HCT116 (cell line): ENCODE results near the gene FOSB. TPM values are rescaled to one million over a fixed set of nuclear protein-coding genes. Genes with fewer than 3 reads are reported as not detected.

Source experiments
- ATAC-seq: fragments of 200-7000 bp; cut with Tn5 transposase; 2 replicates; pipeline ENCODE4 v1.9.1; 2020; ENCODE audit warnings: mild to moderate bottlenecking, moderate library complexity
- BruUV-seq: library from RNA; stranded (reverse); fragments of 400-500 nt; replicated peaks from 2 replicates; lab custom pipeline; 2021; lab: Mats Ljungman, UMichigan
- CTCF ChIA-PET: fragments of 300-600 bp; sonication (Branson Sonifier 250); formaldehyde crosslinking; loops from one replicate; lab custom pipeline; 2021; ENCODE audit warnings: antibody characterized with exemption; lab: Charles Lee
- POLR2A ChIA-PET: fragments of 300-600, 350-600 bp; sonication (Branson Sonifier 250); formaldehyde crosslinking; loops from one replicate; lab custom pipeline; 2021; ENCODE audit warnings: antibody characterized with exemption; lab: Charles Lee
- RAD21 ChIA-PET, 2 experiments: fragments of 300-600 bp; sonication (Branson Sonifier 250); formaldehyde crosslinking; loops; one replicate each; lab custom pipeline; 2023; ENCODE audit warnings: low total read pairs in 2 of 2; ENCODE audit not compliant: uncharacterized antibody in 2 of 2, unreplicated experiment in 2 of 2, low non-redundant PET in 1 of 2; lab: Charles Lee
- DNase-seq: peaks from one replicate; pipeline ENCODE4 v3.0.0-alpha.2; 2010; ENCODE audit warnings: low read depth, low spot score
- H2AFZ ChIP-seq: fragments of 200-600 bp; shearing (Covaris generic), sonication (generic); 2 replicates; pipeline ENCODE4 v1.6.1; 2017; ENCODE audit warnings: low read depth, mixed run types, mixed read lengths, antibody characterized with exemption, low read length; ENCODE audit not compliant: poor library complexity, severe bottlenecking
- H3K27ac ChIP-seq: 2 replicates; pipeline ENCODE4 v1.5.1; 2012; ENCODE audit warnings: low read depth, low read length
- H3K27me3 ChIP-seq: fragments of 200-600 bp; sonication (generic); 2 replicates; pipeline ENCODE4 v1.6.1; 2016; ENCODE audit warnings: mixed run types, low read length, mixed read lengths; ENCODE audit not compliant: insufficient read depth
- H3K36me3 ChIP-seq, 2 experiments: fragments of 200-500 bp in 1 of 2; fragments of 200-600 bp in 1 of 2; sonication (Bioruptor generic) in 1 of 2; sonication (generic) in 1 of 2; 2 replicates each; pipeline versions ENCODE4 v1.5.1 to v1.6.1; 2014 to 2016; ENCODE audit warnings: low read length in 2 of 2, inconsistent platforms in 1 of 2, mixed read lengths in 1 of 2, mixed run types in 1 of 2; ENCODE audit not compliant: insufficient read depth in 2 of 2, control insufficient read depth in 1 of 2
- H3K4me1 ChIP-seq, 2 experiments: fragments of 200-600 bp in 1 of 2; sonication (generic) in 1 of 2; 2 replicates each; pipeline versions ENCODE4 v1.5.1 to v1.6.1; 2012 to 2017; ENCODE audit warnings: low read length in 2 of 2, inconsistent platforms in 1 of 2, mild to moderate bottlenecking in 1 of 2, mixed read lengths in 1 of 2, mixed run types in 1 of 2, moderate library complexity in 1 of 2; ENCODE audit not compliant: insufficient read depth in 2 of 2, control insufficient read depth in 1 of 2
- H3K4me2 ChIP-seq: fragments of 200-600 bp; sonication (generic); 2 replicates; pipeline ENCODE4 v1.6.1; 2017; ENCODE audit warnings: mixed run types, low read length, mixed read lengths
- H3K4me3 ChIP-seq, 2 experiments: fragments of 200-600 bp in 1 of 2; sonication (generic) in 1 of 2; replicated peaks in 1 of 2; 2 replicates each; pipeline ENCODE4 v1.5.1; 2011 to 2016; ENCODE audit warnings: low read length in 2 of 2, control low read depth in 1 of 2, low read depth in 1 of 2, mild to moderate bottlenecking in 1 of 2, mixed read lengths in 1 of 2, mixed run types in 1 of 2
- H3K79me2 ChIP-seq: fragments of 200-600 bp; sonication (generic); 2 replicates; pipeline ENCODE4 v1.6.1; 2017; ENCODE audit warnings: mild to moderate bottlenecking, mixed run types, low read length, moderate library complexity, mixed read lengths; ENCODE audit not compliant: insufficient read depth
- H3K9ac ChIP-seq: fragments of 200-600 bp; sonication (generic); 2 replicates; pipeline ENCODE4 v1.6.1; 2016; ENCODE audit warnings: low read length, mixed read lengths
- H3K9me2 ChIP-seq: fragments of 200-600 bp; sonication (generic), shearing (Covaris generic); 2 replicates; pipeline ENCODE4 v1.6.1; 2017; ENCODE audit warnings: mixed run types, mild to moderate bottlenecking, moderate library complexity; ENCODE audit not compliant: insufficient read depth
- H3K9me3 ChIP-seq, 2 experiments: fragments of 200-500 bp in 1 of 2; fragments of 200-600 bp in 1 of 2; sonication (Bioruptor generic) in 1 of 2; sonication (generic) in 1 of 2; 2 replicates each; pipeline ENCODE4 v1.6.1; 2014 to 2017; ENCODE audit warnings: low read length in 2 of 2, mixed read lengths in 2 of 2, inconsistent platforms in 1 of 2, low read depth in 1 of 2, mild to moderate bottlenecking in 1 of 2, mixed run types in 1 of 2, moderate library complexity in 1 of 2; ENCODE audit not compliant: control insufficient read depth in 1 of 2, insufficient read depth in 1 of 2
- H4K20me1 ChIP-seq: fragments of 200-600 bp; sonication (generic), shearing (Covaris generic); 2 replicates; pipeline ENCODE4 v1.6.1; 2017; ENCODE audit warnings: mixed run types, mild to moderate bottlenecking, moderate library complexity; ENCODE audit not compliant: insufficient read depth
- CBX3 ChIP-seq: IDR thresholded peaks from 2 replicates; pipeline ENCODE4 v1.6.1; 2012; ENCODE audit warnings: low read depth
- CEBPB ChIP-seq: IDR thresholded peaks from 2 replicates; pipeline ENCODE4 v1.6.1; 2012; ENCODE audit warnings: low read depth
- POLR2A ChIP-seq: IDR thresholded peaks from 2 replicates; pipeline ENCODE4 v1.7.0; 2011; ENCODE audit warnings: borderline replicate concordance; ENCODE audit not compliant: insufficient read depth, insufficient read length; ENCODE audit errors: extremely low read depth
- POLR2AphosphoS5 ChIP-seq: IDR thresholded peaks from 2 replicates; pipeline ENCODE4 v1.6.1; 2011; ENCODE audit warnings: mild to moderate bottlenecking, low read depth, low read length, moderate library complexity
- SIN3A ChIP-seq: IDR thresholded peaks from 2 replicates; pipeline ENCODE4 v1.6.1; 2012; ENCODE audit warnings: low read depth
- SP1 ChIP-seq: IDR thresholded peaks from 2 replicates; pipeline ENCODE4 v1.6.1; 2012; ENCODE audit warnings: low read depth
- SRF ChIP-seq: IDR thresholded peaks from 2 replicates; pipeline ENCODE4 v1.6.1; 2012; ENCODE audit warnings: low read depth
- TCF7L2 ChIP-seq: IDR thresholded peaks from 2 replicates; pipeline ENCODE4 v1.7.0; 2011; ENCODE audit warnings: borderline replicate concordance, inconsistent platforms; ENCODE audit not compliant: insufficient read depth, insufficient read length; ENCODE audit errors: extremely low read depth
- YY1 ChIP-seq: IDR thresholded peaks from 2 replicates; pipeline ENCODE4 v1.6.1; 2011; ENCODE audit warnings: low read length, low read depth, moderate library complexity, mild to moderate bottlenecking; ENCODE audit not compliant: insufficient replicate concordance; ENCODE audit errors: extremely low read depth
- intact Hi-C: fragments of 100-400 bp; cut with micrococcal nuclease; formaldehyde crosslinking; loops from 2 replicates; pipeline ENCODE4 v1.10.0; 2022
- total RNA-seq: library from RNA; stranded (reverse); gene quantifications from one replicate; pipeline ENCODE4 v1.2.1, GENCODE V29; 2021; ENCODE audit not compliant: unreplicated experiment
- TF ChIP-seq, protein P1 (sequence below): IDR thresholded peaks from 2 replicates; pipeline ENCODE4 v1.6.1; 2011; ENCODE audit warnings: mild to moderate bottlenecking, low read length, moderate library complexity; ENCODE audit not compliant: insufficient replicate concordance; ENCODE audit errors: extremely low read depth
- TF ChIP-seq, protein P2 (sequence below), 3 experiments: fragments of 200-600 bp in 1 of 3; sonication (generic) in 1 of 3; IDR thresholded peaks in 2 of 3; conservative IDR thresholded peaks in 1 of 3; 2 replicates each; pipeline ENCODE4 v1.5.1; 2012 to 2017; ENCODE audit warnings: low read depth in 2 of 3, low read length in 2 of 3, antibody characterized with exemption in 1 of 3, borderline replicate concordance in 1 of 3, control low read depth in 1 of 3, mild to moderate bottlenecking in 1 of 3, mixed read lengths in 1 of 3, mixed run types in 1 of 3, moderate library complexity in 1 of 3; ENCODE audit not compliant: insufficient read depth in 1 of 3
- TF ChIP-seq, protein P3 (sequence below): IDR thresholded peaks from 2 replicates; pipeline ENCODE4 v1.6.1; 2012

Gene FOSB
- total RNA-seq, 1 experiment from 2014 or later = 12.6 TPM

DNA sequence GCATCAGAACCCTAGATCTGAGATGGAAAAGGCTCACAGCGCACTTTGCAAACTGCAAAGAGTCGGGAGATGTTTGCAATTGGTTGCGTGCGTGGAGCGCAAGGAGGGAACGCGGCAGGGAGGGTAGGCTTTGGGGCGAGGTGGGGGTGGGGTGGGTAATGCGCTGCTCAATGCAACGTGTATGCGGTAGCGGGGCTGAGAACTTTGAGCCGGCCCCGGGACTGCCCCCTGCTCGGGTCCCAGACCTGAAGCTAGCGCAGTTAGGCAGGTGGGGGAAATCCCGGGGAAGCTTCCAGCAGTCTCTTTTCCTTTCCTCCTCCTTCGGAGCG lies 971 bp downstream of the FOSB start (continued):
- TF ChIP-seq, protein P1, sequence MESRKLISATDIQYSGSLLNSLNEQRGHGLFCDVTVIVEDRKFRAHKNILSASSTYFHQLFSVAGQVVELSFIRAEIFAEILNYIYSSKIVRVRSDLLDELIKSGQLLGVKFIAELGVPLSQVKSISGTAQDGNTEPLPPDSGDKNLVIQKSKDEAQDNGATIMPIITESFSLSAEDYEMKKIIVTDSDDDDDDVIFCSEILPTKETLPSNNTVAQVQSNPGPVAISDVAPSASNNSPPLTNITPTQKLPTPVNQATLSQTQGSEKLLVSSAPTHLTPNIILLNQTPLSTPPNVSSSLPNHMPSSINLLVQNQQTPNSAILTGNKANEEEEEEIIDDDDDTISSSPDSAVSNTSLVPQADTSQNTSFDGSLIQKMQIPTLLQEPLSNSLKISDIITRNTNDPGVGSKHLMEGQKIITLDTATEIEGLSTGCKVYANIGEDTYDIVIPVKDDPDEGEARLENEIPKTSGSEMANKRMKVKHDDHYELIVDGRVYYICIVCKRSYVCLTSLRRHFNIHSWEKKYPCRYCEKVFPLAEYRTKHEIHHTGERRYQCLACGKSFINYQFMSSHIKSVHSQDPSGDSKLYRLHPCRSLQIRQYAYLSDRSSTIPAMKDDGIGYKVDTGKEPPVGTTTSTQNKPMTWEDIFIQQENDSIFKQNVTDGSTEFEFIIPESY = no peak
- TF ChIP-seq POLR2A = no peak

DNA sequence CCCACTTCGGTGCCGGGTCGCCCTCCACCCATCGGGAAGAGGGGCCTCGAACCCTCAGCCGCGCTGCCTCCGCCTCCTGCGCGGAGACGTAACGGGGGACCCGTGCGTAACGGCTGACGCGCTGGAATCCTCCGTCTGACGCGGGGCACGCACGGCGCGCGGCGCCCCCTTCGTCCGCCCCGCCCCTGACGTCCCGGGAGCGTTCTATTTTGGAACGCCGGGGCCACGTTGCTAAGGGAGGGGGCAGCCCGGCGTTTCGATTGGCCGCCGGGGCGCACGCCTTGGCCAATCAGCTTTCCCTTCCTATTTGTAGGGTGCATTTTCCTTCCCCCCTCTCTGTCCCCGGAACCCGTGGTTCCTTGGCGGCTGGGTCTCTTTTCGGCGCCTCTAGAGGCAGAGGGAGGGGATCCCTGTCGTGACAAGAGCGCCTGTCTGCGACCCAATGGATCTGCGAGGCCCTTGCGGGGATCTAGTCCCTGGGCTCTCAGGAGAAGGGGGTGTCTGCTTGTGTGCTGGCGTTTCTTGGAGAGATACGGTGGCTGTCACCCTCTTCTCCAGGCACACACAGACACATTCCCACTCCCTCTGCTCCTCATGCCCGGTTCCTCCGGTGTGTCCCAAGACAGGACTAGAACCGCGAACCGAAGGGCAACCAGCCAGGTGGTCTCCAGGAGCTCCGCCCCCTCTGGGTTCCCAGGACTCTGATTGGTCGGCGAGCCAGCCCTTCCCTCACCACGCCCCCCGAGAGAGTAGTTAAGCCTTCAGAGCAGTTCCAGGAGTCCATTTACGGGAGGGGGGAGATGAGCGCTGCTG lies 1.5 kb downstream of the FOSB start:
- H3K9me2 ChIP-seq = no peaks in the 10 kb centered on the region
- no peaks in the 10 kb centered on the region; the same call in 1 of the 2 replicates for H4K20me1 ChIP-seq
- H3K9me3 ChIP-seq = no peaks in the 10 kb centered on the region
- RAD21 ChIA-PET = interaction anchor here (1.2 to 1.7 kb wide), 2 partner anchors 9 to 10 kb away, joined by 4 to 8 read pairs; no protein-coding TSS in a partner anchor
- H3K4me3 ChIP-seq = peak overlapping the region; percentile 74 to 97
- DNase-seq = peak; percentile 76
- H3K27me3 ChIP-seq = no peaks in the 10 kb centered on the region
- H3K36me3 ChIP-seq = no peaks in the 10 kb centered on the region; a peak in 1 of 4 replicates
- intact Hi-C loops = no loop called here
- peaks cover 23% of the 10 kb centered on the region; the same call in 1 of the 2 replicates for H3K79me2 ChIP-seq
- POLR2A ChIA-PET = interaction anchor here (0.8 to 5.4 kb wide), 10 partner anchors 9 to 176 kb away, joined by 3 to 72 read pairs (median 12); no protein-coding TSS in a partner anchor
- H2AFZ ChIP-seq = no peak overlapping the region
- H3K4me2 ChIP-seq = peak overlapping the region; percentile 100
- peak overlapping the region; percentile 78 for H3K27ac ChIP-seq
- CTCF ChIA-PET = interaction anchor here (0.9 to 4.7 kb wide), 6 partner anchors 10 to 41 kb away, joined by 3 to 56 read pairs (median 8); no protein-coding TSS in a partner anchor
- TF ChIP-seq, protein P2, sequence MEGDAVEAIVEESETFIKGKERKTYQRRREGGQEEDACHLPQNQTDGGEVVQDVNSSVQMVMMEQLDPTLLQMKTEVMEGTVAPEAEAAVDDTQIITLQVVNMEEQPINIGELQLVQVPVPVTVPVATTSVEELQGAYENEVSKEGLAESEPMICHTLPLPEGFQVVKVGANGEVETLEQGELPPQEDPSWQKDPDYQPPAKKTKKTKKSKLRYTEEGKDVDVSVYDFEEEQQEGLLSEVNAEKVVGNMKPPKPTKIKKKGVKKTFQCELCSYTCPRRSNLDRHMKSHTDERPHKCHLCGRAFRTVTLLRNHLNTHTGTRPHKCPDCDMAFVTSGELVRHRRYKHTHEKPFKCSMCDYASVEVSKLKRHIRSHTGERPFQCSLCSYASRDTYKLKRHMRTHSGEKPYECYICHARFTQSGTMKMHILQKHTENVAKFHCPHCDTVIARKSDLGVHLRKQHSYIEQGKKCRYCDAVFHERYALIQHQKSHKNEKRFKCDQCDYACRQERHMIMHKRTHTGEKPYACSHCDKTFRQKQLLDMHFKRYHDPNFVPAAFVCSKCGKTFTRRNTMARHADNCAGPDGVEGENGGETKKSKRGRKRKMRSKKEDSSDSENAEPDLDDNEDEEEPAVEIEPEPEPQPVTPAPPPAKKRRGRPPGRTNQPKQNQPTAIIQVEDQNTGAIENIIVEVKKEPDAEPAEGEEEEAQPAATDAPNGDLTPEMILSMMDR (IDR thresholded peaks at IDR 0.05 in 2 of 3, conservative IDR thresholded peaks at IDR 0.05 in 1 of 3; ENCODE audit: borderline replicate concordance in 1 of 3, insufficient read depth in 1 of 3, low read depth in 2 of 3, low read length in 2 of 3) = no peak
- no peak for TF ChIP-seq YY1
- peak; percentile 74 for TF ChIP-seq POLR2AphosphoS5
- no peak for TF ChIP-seq CEBPB
- no peak for TF ChIP-seq TCF7L2
- peak; percentile 39; the same call in 1 of the 2 replicates for TF ChIP-seq SRF
- TF ChIP-seq SP1 = peak; percentile 90
- TF ChIP-seq SIN3A = peak; percentile 96
- TF ChIP-seq CBX3 = no peak
- TF ChIP-seq, protein P3, sequence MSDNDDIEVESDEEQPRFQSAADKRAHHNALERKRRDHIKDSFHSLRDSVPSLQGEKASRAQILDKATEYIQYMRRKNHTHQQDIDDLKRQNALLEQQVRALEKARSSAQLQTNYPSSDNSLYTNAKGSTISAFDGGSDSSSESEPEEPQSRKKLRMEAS = peak; percentile 89
- peak overlapping the region; percentile 99 for H3K9ac ChIP-seq
- peak; percentile 80 for ATAC-seq
- peaks cover 4 to 43% of the 10 kb centered on the region in 2 experiments for H3K4me1 ChIP-seq
- BruUV-seq = no TSS peak
